Fibroblast of mammary gland (primary cell): ENCODE measurements around the gene HOXD12.

Source experiments
- DNase-seq: peaks from one replicate; pipeline ENCODE4 v3.0.0-alpha.2; 2010; ENCODE audit warnings: low read depth
- H3K4me3 ChIP-seq: 2 replicates; pipeline ENCODE4 v1.5.1; 2011; ENCODE audit warnings: low read depth, mild to moderate bottlenecking, low read length, moderate library complexity; ENCODE audit not compliant: control insufficient read depth
- CTCF ChIP-seq: conservative IDR thresholded peaks from 2 replicates; pipeline ENCODE4 v1.5.1; 2011; ENCODE audit warnings: low read depth, low read length, inconsistent platforms; ENCODE audit not compliant: control insufficient read depth, insufficient read depth

The HOXD12 gene

GRCh38 chr2:176139661-176140512 is 40.3 kb downstream of the HOXD12 start:
- DNase-seq, result peak; percentile 75
- H3K4me3 ChIP-seq, result peak overlapping the region; percentile 78
- no peak for TF ChIP-seq CTCF

- peak; percentile 58 for TF ChIP-seq CTCF
- peak overlapping the region; percentile 60 for H3K4me3 ChIP-seq
- DNase-seq, result peak; percentile 76
These were observed 41.1 kb downstream of the HOXD12 start for GRCh38 chr2:176140513-176141317.

- TF ChIP-seq CTCF, result no peak
- no peak for DNase-seq
- no peak overlapping the region for H3K4me3 ChIP-seq
These were observed 42.7 kb downstream of the HOXD12 start for GRCh38 chr2:176142281-176142680.

- TF ChIP-seq CTCF, result no peak
- no peak overlapping the region for H3K4me3 ChIP-seq
- no peak for DNase-seq
These were observed 45.7 kb downstream of the HOXD12 start for GRCh38 chr2:176145085-176145969.

GRCh38 chr2:176146101-176146500 is 46.5 kb downstream of the HOXD12 start:
- no peak for DNase-seq
- no peak for TF ChIP-seq CTCF
- no peak overlapping the region for H3K4me3 ChIP-seq

- H3K4me3 ChIP-seq, result no peak overlapping the region
- no peak for DNase-seq
- no peak for TF ChIP-seq CTCF
These were observed 47.0 kb downstream of the HOXD12 start for GRCh38 chr2:176146645-176147044.
